OCI-LY1 (cell line): Measurements from ENCODE around the gene SLC6A19.

Source experiments
- H2AFZ ChIP-seq: fragments of 200-600 bp; sonication (generic), shearing (Covaris generic); 2 replicates; pipeline ENCODE4 v1.6.0; 2014; ENCODE audit warnings: antibody characterized with exemption, mild to moderate bottlenecking, low read length
- H3F3A ChIP-seq: fragments of 200-600 bp; sonication (generic), shearing (Covaris generic); 2 replicates; pipeline ENCODE4 v1.6.0; 2014; ENCODE audit warnings: mild to moderate bottlenecking, antibody characterized with exemption, low read length, moderate library complexity; ENCODE audit not compliant: insufficient read depth
- H3K27ac ChIP-seq: fragments of 200-600 bp; sonication (generic); 2 replicates; pipeline ENCODE4 v1.5.1; 2014; ENCODE audit warnings: low read length, mixed run types, mild to moderate bottlenecking, low read depth; ENCODE audit not compliant: poor library complexity, severe bottlenecking
- H3K27me3 ChIP-seq: fragments of 200-600 bp; sonication (generic); 2 replicates; pipeline ENCODE4 v1.6.0; 2014; ENCODE audit warnings: antibody characterized with exemption, mild to moderate bottlenecking, low read length, moderate library complexity; ENCODE audit not compliant: insufficient read depth
- H3K36me3 ChIP-seq: fragments of 200-600 bp; sonication (generic); 2 replicates; pipeline ENCODE4 v1.6.1; 2014; ENCODE audit warnings: mild to moderate bottlenecking, antibody characterized with exemption, low read length, moderate library complexity, mixed read lengths; ENCODE audit not compliant: insufficient read depth
- H3K4me1 ChIP-seq: fragments of 200-600 bp; sonication (generic); 2 replicates; pipeline ENCODE4 v1.5.1; 2014; ENCODE audit warnings: mild to moderate bottlenecking, low read length, moderate library complexity; ENCODE audit not compliant: insufficient read depth, severe bottlenecking
- H3K4me2 ChIP-seq: fragments of 200-600 bp; sonication (generic), shearing (Covaris generic); 2 replicates; pipeline ENCODE4 v1.6.1; 2014; ENCODE audit warnings: low read length
- H3K4me3 ChIP-seq: fragments of 200-600 bp; sonication (generic); 2 replicates; pipeline ENCODE4 v1.5.1; 2014; ENCODE audit warnings: low read length, low read depth, mild to moderate bottlenecking, mixed read lengths; ENCODE audit not compliant: poor library complexity, severe bottlenecking
- H3K79me2 ChIP-seq: fragments of 200-600 bp; shearing (Covaris generic); 2 replicates; pipeline ENCODE4 v1.6.1; 2016; ENCODE audit warnings: mixed run types, low read length, mixed read lengths; ENCODE audit not compliant: insufficient read depth
- H3K9ac ChIP-seq: fragments of 200-600 bp; sonication (generic), shearing (Covaris generic); 2 replicates; pipeline ENCODE4 v1.6.1; 2014; ENCODE audit warnings: mild to moderate bottlenecking, low read length, mixed read lengths
- H3K9me2 ChIP-seq: fragments of 200-600 bp; sonication (generic), shearing (Covaris generic); 2 replicates; pipeline ENCODE4 v1.6.1; 2014; ENCODE audit warnings: low read depth, mild to moderate bottlenecking, low read length, mixed read lengths
- H3K9me3 ChIP-seq: fragments of 200-600 bp; shearing (Covaris generic); 2 replicates; pipeline ENCODE4 v1.6.1; 2014; ENCODE audit warnings: low read length, mixed read lengths
- H4K20me1 ChIP-seq: fragments of 200-600 bp; sonication (generic), shearing (Covaris generic); 2 replicates; pipeline ENCODE4 v1.6.0; 2016; ENCODE audit warnings: mild to moderate bottlenecking, low read length; ENCODE audit not compliant: insufficient read depth
- CTCF ChIP-seq: fragments of 200-600 bp; sonication (generic), shearing (Covaris generic); IDR thresholded peaks from 2 replicates; pipeline ENCODE4 v1.5.1; 2017; ENCODE audit warnings: mild to moderate bottlenecking, antibody characterized with exemption, low read length, moderate library complexity, mixed read lengths
- EZH2 ChIP-seq: fragments of 200-600 bp; sonication (generic), shearing (Covaris generic); IDR thresholded peaks from 2 replicates; pipeline ENCODE4 v1.8.0; 2017; ENCODE audit warnings: borderline replicate concordance, mixed run types, mild to moderate bottlenecking, antibody characterized with exemption, low read length, moderate library complexity, mixed read lengths

SLC6A19 gene

GRCh38 chr5:1188464-1188863, 12.9 kb upstream of the SLC6A19 start:
- H3K4me3 ChIP-seq: no peak overlapping the region
- H3K27me3 ChIP-seq: peaks cover 3% of the 10 kb centered on the region; the same call in 1 of the 2 replicates
- no peaks in the 10 kb centered on the region for H3K9me3 ChIP-seq
- no peaks in the 10 kb centered on the region for H3K79me2 ChIP-seq
- no peak overlapping the region for H2AFZ ChIP-seq
- no peak overlapping the region for H3K9ac ChIP-seq
- no peaks in the 10 kb centered on the region for H3K4me1 ChIP-seq
- no peak overlapping the region for H3K4me2 ChIP-seq
- TF ChIP-seq EZH2 (no peak), CTCF (no peak)
- no peaks in the 10 kb centered on the region for H3K9me2 ChIP-seq
- no peak overlapping the region for H3K27ac ChIP-seq
- H3K36me3 ChIP-seq: no peaks in the 10 kb centered on the region
- H3F3A ChIP-seq: no peaks in the 10 kb centered on the region
- H4K20me1 ChIP-seq: no peaks in the 10 kb centered on the region

GRCh38 chr5:1189269-1189668, 12.1 kb upstream of the SLC6A19 start:
- Histone ChIP-seq H3F3A (no peaks in the 10 kb centered on the region), H3K4me2 (no peak overlapping the region), H4K20me1 (no peaks in the 10 kb centered on the region), H3K4me3 (no peak overlapping the region), H3K9me3 (no peaks in the 10 kb centered on the region), H3K79me2 (no peaks in the 10 kb centered on the region), H3K9ac (no peak overlapping the region), H3K9me2 (no peaks in the 10 kb centered on the region), H3K36me3 (no peaks in the 10 kb centered on the region), H3K27ac (no peak overlapping the region), H2AFZ (no peak overlapping the region), H3K27me3 (peaks cover 3% of the 10 kb centered on the region; the same call in 1 of the 2 replicates), H3K4me1 (no peaks in the 10 kb centered on the region)
- no peak for TF ChIP-seq CTCF
- no peak for TF ChIP-seq EZH2

GRCh38 chr5:1190278-1190677, 11.1 kb upstream of the SLC6A19 start:
- Histone ChIP-seq H3K4me2 (no peak overlapping the region), H2AFZ (no peak overlapping the region), H3K4me3 (no peak overlapping the region), H3K4me1 (no peaks in the 10 kb centered on the region), H3K9me2 (no peaks in the 10 kb centered on the region), H3K36me3 (no peaks in the 10 kb centered on the region), H3F3A (no peaks in the 10 kb centered on the region), H3K27ac (no peak overlapping the region), H3K79me2 (no peaks in the 10 kb centered on the region), H3K9ac (no peak overlapping the region), H4K20me1 (no peaks in the 10 kb centered on the region), H3K9me3 (no peaks in the 10 kb centered on the region), H3K27me3 (no peaks in the 10 kb centered on the region; the same call in 1 of the 2 replicates)
- TF ChIP-seq EZH2 (no peak), CTCF (no peak)
